ENCODE data around the gene IL1RAP. TPM values are rescaled to one million over a fixed set of nuclear protein-coding genes. Genes with fewer than 3 reads are reported as not detected.

The IL1RAP gene
- total RNA-seq, 1 donor from 2014 or later, result 10.8 TPM

- no peak for TF ChIP-seq CTCF (IDR thresholded peaks at IDR 0.05; ENCODE audit: insufficient read depth, low read length, poor library complexity, severe bottlenecking)
- Histone ChIP-seq H3K4me3 (ENCODE audit: low read depth, low read length) (no peak overlapping the region), H3K36me3 (ENCODE audit: control insufficient read depth, insufficient read depth, low read length) (no peaks in the 10 kb centered on the region), H3K27me3 (ENCODE audit: control insufficient read depth, insufficient read depth, low read length) (no peaks in the 10 kb centered on the region)
- DNase-seq (ENCODE audit: low read depth), result no peak
Measured at GRCh38 chr3:190646996-190647395, 133.1 kb downstream of the IL1RAP start.

GRCh38 chr3:190655933-190656332 lies 142.0 kb downstream of the IL1RAP start:
- H3K4me3 ChIP-seq (ENCODE audit: low read depth, low read length), result no peak overlapping the region
- H3K27me3 ChIP-seq (ENCODE audit: control insufficient read depth, insufficient read depth, low read length), result no peaks in the 10 kb centered on the region
- no peak for DNase-seq (ENCODE audit: low read depth)
- no peak for TF ChIP-seq CTCF (IDR thresholded peaks at IDR 0.05; ENCODE audit: insufficient read depth, low read length, poor library complexity, severe bottlenecking)
- H3K36me3 ChIP-seq (ENCODE audit: control insufficient read depth, insufficient read depth, low read length), result peaks cover 1% of the 10 kb centered on the region

GRCh38 chr3:190658106-190658505 lies 144.2 kb downstream of the IL1RAP start:
- no peak for DNase-seq (ENCODE audit: low read depth)
- no peak for TF ChIP-seq CTCF (IDR thresholded peaks at IDR 0.05; ENCODE audit: insufficient read depth, low read length, poor library complexity, severe bottlenecking)
- no peaks in the 10 kb centered on the region for H3K27me3 ChIP-seq (ENCODE audit: control insufficient read depth, insufficient read depth, low read length)
- H3K36me3 ChIP-seq (ENCODE audit: control insufficient read depth, insufficient read depth, low read length), result peaks cover 1% of the 10 kb centered on the region
- no peak overlapping the region for H3K4me3 ChIP-seq (ENCODE audit: low read depth, low read length)

GRCh38 chr3:190666821-190667220 lies 152.9 kb downstream of the IL1RAP start:
- no peak for TF ChIP-seq CTCF (IDR thresholded peaks at IDR 0.05; ENCODE audit: insufficient read depth, low read length, poor library complexity, severe bottlenecking)
- Histone ChIP-seq H3K27me3 (ENCODE audit: control insufficient read depth, insufficient read depth, low read length) (no peaks in the 10 kb centered on the region), H3K36me3 (ENCODE audit: control insufficient read depth, insufficient read depth, low read length) (no peaks in the 10 kb centered on the region), H3K4me3 (ENCODE audit: low read depth, low read length) (no peak overlapping the region)
- no peak for DNase-seq (ENCODE audit: low read depth)

GRCh38 chr3:190671658-190672057 lies 157.8 kb downstream of the IL1RAP start:
- no peaks in the 10 kb centered on the region for H3K27me3 ChIP-seq (ENCODE audit: control insufficient read depth, insufficient read depth, low read length)
- no peak for TF ChIP-seq CTCF (IDR thresholded peaks at IDR 0.05; ENCODE audit: insufficient read depth, low read length, poor library complexity, severe bottlenecking)
- H3K36me3 ChIP-seq (ENCODE audit: control insufficient read depth, insufficient read depth, low read length), result no peaks in the 10 kb centered on the region
- no peak for DNase-seq (ENCODE audit: low read depth)
- no peak overlapping the region for H3K4me3 ChIP-seq (ENCODE audit: low read depth, low read length)

- DNase-seq (ENCODE audit: low read depth), result no peak
- Histone ChIP-seq H3K4me3 (ENCODE audit: low read depth, low read length) (no peak overlapping the region), H3K27me3 (ENCODE audit: control insufficient read depth, insufficient read depth, low read length) (no peaks in the 10 kb centered on the region), H3K36me3 (ENCODE audit: control insufficient read depth, insufficient read depth, low read length) (no peaks in the 10 kb centered on the region)
- no peak for TF ChIP-seq CTCF (IDR thresholded peaks at IDR 0.05; ENCODE audit: insufficient read depth, low read length, poor library complexity, severe bottlenecking)
Measured at GRCh38 chr3:190673148-190673547, 159.3 kb downstream of the IL1RAP start.
